HG02852 (cell line): Measurements from ENCODE around the gene CERK.

Source experiments
- ATAC-seq: cut with Tn5 transposase; IDR thresholded peaks from one replicate; pipeline ENCODE4 v1.9.1; 2021; ENCODE audit warnings: mild to moderate bottlenecking, moderate library complexity; ENCODE audit not compliant: unreplicated experiment

The CERK gene

DNA sequence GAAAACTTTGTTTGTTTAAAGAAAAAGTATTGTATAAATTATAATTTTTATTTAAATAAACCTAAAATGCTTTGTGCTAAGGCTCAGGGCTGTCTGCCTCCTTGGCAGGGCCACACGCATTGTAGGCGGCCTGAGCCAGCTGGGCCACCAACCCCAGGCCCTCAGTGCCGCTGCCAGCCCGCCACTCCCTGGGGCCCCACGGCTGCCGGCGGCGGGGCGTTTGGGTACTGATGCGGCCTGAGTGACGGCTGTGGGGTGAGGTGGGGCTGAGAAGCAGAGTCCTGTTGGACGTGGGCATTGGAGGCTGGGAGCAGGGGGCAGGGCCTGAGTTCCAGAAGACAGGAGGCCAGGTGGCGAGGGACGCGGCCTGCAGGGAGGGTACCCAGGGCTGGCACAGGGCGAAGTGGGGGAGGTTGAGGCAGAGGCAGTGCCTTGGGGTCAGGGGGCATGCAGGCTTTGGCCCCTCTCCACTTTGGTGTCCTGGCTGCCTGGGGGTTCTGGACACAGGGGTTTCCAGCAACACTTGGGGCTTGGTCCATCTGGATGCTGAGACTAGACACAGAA, 58.3 kb downstream of the CERK start:
- ATAC-seq = no peak

GRCh38 chr22:46678785-46679700, 59.0 kb downstream of the CERK start:
- no peak for ATAC-seq

DNA sequence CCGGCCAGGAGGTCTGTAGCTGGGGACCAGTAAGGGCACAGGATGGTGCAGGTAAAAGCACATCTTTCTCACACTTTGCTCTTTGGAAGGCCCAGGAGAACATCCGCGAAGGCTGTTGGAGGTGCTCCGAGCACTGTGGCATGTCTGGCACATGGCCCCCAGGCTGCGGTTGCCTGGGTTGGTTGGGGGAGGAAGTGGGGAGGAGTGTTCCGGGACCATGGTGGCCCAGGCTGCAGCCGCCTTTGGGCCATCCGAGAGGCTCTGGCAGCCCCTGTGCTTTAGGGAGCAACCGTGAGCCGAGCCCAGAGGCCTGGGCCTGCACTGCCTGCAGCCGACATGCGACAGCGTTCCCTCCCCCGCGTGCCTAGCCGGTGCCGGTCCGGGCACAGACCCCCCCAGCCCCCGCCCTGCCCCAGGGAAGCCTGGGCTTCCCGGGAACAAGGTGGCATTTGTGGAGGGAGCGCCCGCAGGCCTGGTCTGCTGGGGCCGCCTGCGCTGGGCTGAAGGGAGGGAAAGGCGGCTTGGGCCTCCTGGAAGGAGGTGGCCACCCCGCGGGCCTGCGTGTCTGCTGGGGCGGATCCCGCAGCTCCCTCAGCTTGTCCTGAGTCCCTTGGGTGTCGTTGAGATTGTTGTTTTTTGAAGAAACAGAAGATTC, 59.9 kb downstream of the CERK start:
- ATAC-seq = no peak

- ATAC-seq = no peak
Measured at GRCh38 chr22:46677323-46678002, 60.6 kb downstream of the CERK start.

DNA sequence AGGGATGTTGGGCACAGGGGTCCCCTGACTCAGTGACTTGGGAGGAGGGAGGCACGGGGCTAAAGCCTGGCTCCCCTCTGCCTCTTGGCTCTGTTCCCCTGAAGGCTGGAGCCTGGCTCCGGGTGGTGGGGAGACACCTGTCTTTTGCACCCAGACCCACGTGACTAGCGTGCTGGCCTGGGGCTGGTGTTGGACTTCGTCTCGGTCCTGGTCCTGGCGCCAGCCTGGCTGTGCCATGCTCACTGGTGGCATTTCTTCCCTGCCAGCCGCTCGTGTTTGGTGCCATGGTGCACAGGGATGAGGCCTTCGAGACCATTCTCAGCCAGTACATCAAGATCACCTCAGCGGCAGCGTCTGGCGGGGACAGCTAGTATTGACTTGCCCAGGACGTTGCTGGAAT, 61.2 kb downstream of the CERK start:
- ATAC-seq = no peak

GRCh38 chr22:46676479-46676878, 61.6 kb downstream of the CERK start:
- ATAC-seq = no peak

DNA sequence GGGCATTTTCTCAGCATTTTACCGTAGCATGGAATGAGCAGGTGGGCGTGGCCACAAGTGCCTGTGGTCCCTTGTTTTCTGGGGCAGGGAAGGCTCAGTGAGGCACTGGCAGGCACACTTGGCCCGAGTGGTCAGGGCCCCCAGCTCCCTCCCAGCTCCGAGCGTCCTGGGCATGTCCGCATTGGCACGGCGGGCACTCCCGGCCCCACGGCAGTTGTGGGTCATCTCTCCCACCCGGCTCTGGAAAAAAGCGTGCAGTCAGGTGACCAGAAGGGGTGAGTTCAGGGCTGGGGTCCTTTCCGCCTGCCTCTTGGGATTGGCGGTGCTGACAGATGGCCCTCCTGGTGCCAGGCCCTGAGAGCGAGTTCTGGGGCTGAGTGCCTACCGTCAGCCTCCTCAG, 62.1 kb downstream of the CERK start:
- ATAC-seq = no peak

DNA sequence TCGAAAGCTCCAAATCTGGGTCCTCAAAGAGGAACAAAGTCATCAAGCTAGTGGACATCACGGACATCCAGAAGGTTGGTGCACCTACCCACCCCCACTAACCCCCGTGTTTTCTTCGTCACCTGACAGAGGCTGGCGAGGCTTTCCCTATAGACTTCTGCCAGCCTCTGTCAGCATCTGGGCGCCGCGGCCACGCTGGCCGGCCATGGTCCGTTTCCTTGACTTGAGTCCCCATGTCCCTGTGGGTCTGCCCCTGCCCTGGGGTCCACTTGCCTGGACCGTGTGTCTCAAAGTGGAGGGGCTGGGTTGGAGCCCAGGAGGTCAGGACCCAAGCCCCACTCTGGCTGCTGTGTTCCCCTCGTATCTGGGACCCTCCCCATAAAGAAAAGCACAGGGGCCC, 62.6 kb downstream of the CERK start:
- no peak for ATAC-seq

GRCh38 chr22:46674906-46675305, 63.1 kb downstream of the CERK start:
- no peak for ATAC-seq

DNA sequence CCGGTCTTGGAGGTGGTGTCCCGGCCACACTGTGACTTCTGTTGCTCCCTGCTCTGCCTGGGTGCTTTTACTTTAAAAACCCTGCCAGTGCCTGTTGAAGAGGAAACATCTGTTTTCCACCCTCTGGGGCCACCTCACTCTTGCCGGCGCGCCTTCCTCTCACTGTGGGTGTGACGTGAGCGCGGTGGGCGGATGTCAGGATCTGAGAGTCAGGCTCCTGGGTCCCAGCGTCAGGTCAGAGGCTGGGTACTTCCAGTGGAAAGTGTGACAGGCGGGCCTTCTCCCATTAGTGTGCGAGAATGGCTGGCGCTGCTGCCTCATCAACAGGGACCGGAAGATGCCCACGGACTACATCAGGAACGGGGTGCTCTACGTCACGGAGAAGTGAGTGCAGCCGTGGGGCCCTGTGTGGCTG, 63.7 kb downstream of the CERK start:
- ATAC-seq = no peak

DNA sequence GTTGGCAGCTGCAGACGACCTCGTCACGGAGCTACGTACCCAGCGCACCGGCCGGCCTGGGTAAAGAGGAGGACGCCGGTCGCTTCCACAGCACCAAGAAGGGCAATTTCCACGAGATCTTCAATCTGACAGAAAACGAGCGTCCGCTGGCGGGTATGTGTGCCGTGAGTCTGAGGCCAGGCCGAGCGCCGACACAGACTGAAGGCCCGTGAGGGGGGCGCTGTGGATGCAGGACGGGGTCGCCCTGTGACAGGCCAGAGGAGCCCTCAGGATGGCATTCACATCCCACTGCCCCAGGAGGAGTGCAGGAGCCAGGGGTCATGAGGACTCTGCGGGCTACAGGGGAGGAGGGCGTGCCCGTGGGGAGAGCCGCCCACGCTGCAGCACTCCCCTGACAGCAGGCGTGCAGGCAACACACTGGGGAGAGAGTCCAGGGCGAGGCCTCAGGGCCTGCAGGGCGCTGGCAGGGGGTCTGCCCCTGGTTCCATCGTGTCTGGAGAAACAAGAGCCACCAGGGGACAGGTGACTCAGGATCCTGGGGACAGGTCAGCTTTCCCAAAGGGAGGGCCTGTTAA, 64.3 kb downstream of the CERK start:
- no peak for ATAC-seq

DNA sequence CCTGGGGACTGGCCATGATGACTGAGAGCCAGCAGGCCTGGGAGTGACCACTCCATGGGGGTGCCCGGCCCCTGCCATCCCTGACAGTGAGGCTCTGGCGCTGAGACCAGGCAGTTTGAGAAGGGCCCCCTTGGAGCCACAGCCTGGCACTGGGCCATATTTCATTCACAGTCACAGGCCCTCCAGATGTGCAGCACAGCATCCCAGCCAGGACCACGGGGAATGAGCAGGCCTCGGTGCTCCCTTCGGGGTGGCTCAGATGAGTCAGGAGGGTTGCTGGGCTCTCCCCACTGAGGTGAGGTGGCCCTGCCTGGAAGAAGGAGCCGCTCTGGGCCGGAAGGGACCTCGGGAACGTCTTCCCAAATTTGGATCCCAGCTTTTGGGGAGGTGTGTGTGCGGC, 64.8 kb downstream of the CERK start:
- ATAC-seq = no peak

DNA sequence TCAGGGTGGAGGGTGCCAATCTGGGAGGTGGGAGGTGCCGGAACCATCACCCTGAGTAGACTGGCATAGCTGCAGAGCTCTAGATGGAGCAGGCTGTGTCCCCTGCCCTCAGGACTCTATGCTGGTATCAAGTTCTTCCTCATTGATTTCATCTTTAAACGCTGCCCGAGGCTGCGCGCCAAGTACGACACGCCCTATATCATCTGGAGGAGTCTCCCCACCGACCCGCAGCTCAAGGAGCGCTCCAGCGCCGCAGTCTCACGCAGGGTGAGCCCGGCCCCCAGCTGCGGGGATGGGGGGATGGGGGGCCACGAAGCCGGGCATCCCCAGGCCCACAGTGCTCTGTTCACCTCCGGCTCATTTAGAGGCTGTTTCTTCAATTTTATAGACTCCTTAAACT, 65.3 kb downstream of the CERK start:
- no peak for ATAC-seq

GRCh38 chr22:46671824-46672432, 66.1 kb downstream of the CERK start:
- no peak for ATAC-seq

DNA sequence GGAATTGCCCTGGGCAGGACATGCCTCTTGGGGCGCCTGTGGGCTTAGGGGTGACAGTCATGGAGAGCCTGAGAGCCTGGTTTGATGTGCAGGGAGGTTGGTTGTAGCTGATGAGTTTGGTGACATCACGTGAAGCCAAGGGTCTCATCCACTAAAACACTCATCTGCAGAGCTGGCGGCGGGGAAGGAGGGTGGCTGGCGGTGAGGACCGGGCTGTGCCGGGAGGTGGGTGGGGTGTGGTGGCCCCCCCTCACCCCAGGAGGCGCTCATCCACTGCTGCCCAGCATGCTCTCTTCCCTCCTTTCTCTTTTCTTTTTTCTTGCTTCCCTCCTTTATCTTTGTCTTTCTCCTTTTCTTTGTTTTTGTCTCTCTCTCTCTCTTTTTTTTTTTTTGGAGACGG, 68.9 kb downstream of the CERK start:
- ATAC-seq = no peak

GRCh38 chr22:46668116-46668515, 69.9 kb downstream of the CERK start:
- ATAC-seq = no peak

GRCh38 chr22:46667245-46667623, 70.8 kb downstream of the CERK start:
- no peak for ATAC-seq

- ATAC-seq = no peak
Measured at GRCh38 chr22:46666577-46667244, 71.3 kb downstream of the CERK start.

DNA sequence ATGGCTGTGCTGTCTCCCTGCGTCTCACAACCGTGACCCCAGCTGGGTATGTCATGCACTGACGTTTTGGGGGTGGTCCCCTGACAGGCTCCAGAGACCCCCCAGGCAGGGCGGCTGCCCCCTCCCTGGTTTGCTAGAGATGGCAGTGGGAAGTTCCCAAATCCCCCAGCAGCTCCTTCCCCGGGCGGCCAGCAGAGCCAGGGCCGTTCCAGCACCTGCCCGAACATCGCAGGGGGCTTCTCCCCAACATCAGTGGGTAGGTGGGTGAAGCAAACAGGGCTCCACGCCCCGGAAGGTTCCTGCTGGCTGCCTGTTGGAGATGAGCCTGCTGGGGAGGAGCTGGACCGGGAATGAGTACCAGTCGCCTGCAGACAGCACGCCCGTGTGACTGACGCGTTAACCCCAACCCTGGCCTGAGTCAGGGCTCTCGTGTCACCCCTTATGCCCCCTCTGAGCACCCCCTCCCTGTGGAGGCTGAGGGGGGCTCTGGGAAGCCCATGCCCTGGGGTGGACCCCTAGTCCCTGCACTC, 72.2 kb downstream of the CERK start:
- ATAC-seq = no peak

DNA sequence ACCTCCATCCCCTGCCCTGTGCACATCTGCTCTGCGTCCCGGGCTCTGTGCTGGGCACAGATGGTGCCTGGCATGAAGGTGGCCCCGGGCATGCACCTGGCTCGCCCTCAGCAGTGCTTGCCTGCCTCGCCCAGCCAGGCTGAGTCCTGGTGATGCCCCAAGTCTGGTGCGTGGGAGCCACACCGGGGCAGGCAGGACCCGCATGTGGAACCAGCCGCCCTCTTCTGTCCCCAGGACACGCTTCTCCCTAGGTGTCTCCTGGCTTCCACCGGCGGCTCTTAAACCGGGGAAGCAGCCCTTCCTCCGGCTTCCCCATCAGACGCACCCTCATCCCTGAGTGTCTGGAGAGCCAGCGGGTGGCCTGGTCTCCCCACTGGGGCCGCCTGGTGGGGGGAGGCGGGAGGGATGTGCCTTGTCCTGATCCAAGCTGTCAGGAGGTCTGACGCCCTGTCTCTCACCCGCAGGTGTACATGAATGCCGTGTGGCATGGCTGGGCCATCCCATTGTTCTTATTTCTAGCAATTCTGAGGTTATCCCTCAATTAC, 72.8 kb downstream of the CERK start:
- ATAC-seq = no peak
